NCI-H128 (cell line): ENCODE results near the gene TMCC3.
A peak's percentile ranks its signal among the peaks of the same experiment; 100 is the strongest.
"Not testable (repeated sequence)": the region's sequence is repeated elsewhere in the genome, so short reads cannot be mapped to it uniquely, and the experiment has no call there.

ENCODE experiments used
- DNase-seq: peaks from one replicate; lab custom pipeline; 2025; ENCODE audit not compliant: unreplicated experiment; lab: John Stamatoyannopoulos, UW

TMCC3 gene

GRCh38 chr12:94575024-94575423 is 75.3 kb downstream of the TMCC3 start:
- DNase-seq = no peak

- DNase-seq = no peak
These were observed 78.8 kb downstream of the TMCC3 start for GRCh38 chr12:94571556-94571955.

GRCh38 chr12:94570161-94570560 is 80.2 kb downstream of the TMCC3 start:
- no peak for DNase-seq

- DNase-seq = no peak
These were observed 82.6 kb downstream of the TMCC3 start for GRCh38 chr12:94567761-94568160.

GRCh38 chr12:94566345-94566744 is 84.0 kb downstream of the TMCC3 start:
- no peak for DNase-seq

- DNase-seq = no peak
These were observed 84.7 kb downstream of the TMCC3 start for GRCh38 chr12:94565683-94566082.

GRCh38 chr12:94563286-94563685 is 87.1 kb downstream of the TMCC3 start:
- DNase-seq = no peak

GRCh38 chr12:94561943-94562411 is 88.4 kb downstream of the TMCC3 start:
- DNase-seq = no peak

GRCh38 chr12:94560431-94561221 is 89.7 kb downstream of the TMCC3 start:
- no peak for DNase-seq

GRCh38 chr12:94558612-94559011 is 91.7 kb downstream of the TMCC3 start:
- no peak for DNase-seq

GRCh38 chr12:94557746-94558295 is 92.5 kb downstream of the TMCC3 start:
- DNase-seq = no peak

- no peak for DNase-seq
These were observed 94.7 kb downstream of the TMCC3 start for GRCh38 chr12:94555687-94556086.

GRCh38 chr12:94553875-94554274 is 96.5 kb downstream of the TMCC3 start:
- DNase-seq = no peak

- no peak for DNase-seq
These were observed 97.2 kb downstream of the TMCC3 start for GRCh38 chr12:94553130-94553519.

GRCh38 chr12:94551810-94552209 is 98.5 kb downstream of the TMCC3 start:
- DNase-seq = no peak

- DNase-seq = no peak
These were observed 99.4 kb downstream of the TMCC3 start for GRCh38 chr12:94550964-94551363.

- DNase-seq = not testable (repeated sequence)
These were observed 101.5 kb downstream of the TMCC3 start for GRCh38 chr12:94548833-94549232.

GRCh38 chr12:94545935-94546771 is 104.2 kb downstream of the TMCC3 start:
- DNase-seq = peak; percentile 19

- no peak for DNase-seq
These were observed 106.0 kb downstream of the TMCC3 start for GRCh38 chr12:94544355-94544754.

- no peak for DNase-seq
These were observed 112.0 kb downstream of the TMCC3 start for GRCh38 chr12:94538318-94538717.

GRCh38 chr12:94536040-94536965 is 114.1 kb downstream of the TMCC3 start:
- no peak for DNase-seq
